ENCODE measurements around the gene RNF207.

DNA sequence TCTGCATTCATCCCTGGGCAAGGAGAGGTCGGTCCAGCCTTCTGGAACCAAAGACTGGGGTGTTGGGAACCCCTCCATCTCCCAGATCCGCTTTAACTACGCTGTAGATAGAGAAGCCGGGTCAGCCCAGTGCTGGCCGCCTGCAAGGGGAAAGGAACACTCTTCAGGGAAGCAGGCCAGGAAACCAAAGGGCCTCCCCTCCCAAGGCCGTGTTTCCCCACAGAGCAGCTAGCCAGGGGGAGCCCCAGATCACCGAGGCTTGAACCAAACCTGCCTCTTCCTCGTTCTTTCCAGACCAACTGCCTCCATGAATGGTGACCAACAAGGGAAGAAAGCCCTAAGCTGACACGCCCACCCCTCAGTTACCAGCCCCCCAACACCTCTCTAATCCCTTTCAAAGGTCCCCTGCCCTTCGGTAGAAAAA, 24.6 kb upstream of the RNF207 start:
- TF ChIP-seq, protein P1, sequence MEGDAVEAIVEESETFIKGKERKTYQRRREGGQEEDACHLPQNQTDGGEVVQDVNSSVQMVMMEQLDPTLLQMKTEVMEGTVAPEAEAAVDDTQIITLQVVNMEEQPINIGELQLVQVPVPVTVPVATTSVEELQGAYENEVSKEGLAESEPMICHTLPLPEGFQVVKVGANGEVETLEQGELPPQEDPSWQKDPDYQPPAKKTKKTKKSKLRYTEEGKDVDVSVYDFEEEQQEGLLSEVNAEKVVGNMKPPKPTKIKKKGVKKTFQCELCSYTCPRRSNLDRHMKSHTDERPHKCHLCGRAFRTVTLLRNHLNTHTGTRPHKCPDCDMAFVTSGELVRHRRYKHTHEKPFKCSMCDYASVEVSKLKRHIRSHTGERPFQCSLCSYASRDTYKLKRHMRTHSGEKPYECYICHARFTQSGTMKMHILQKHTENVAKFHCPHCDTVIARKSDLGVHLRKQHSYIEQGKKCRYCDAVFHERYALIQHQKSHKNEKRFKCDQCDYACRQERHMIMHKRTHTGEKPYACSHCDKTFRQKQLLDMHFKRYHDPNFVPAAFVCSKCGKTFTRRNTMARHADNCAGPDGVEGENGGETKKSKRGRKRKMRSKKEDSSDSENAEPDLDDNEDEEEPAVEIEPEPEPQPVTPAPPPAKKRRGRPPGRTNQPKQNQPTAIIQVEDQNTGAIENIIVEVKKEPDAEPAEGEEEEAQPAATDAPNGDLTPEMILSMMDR (conservative IDR thresholded peaks at IDR 0.05 in 1 of 2, IDR thresholded peaks at IDR 0.05 in 1 of 2; ENCODE audit: low read depth in 1 of 2, low read length in 2 of 2), result no peak
- TF ChIP-seq EZH2 (IDR thresholded peaks at IDR 0.05; ENCODE audit: low read length, missing control alignments), result no peak
